B cell (primary cell): ENCODE results near the gene ATXN2. TPM values are rescaled to one million over a fixed set of nuclear protein-coding genes. Genes with fewer than 3 reads are reported as not detected.

ENCODE experiments used
- ATAC-seq: fragments of 200-7000 bp; cut with Tn5 transposase; one replicate; pipeline ENCODE4 v1.10.0; 2021; ENCODE audit warnings: low read depth, mild to moderate bottlenecking, moderate number of reproducible peaks, moderate library complexity
- CTCF ChIA-PET: fragments of 350-600 bp; sonication (Branson Sonifier 250); formaldehyde crosslinking; loops from one replicate; lab custom pipeline; 2021; ENCODE audit warnings: antibody characterized with exemption, inconsistent platforms; lab: Charles Lee
- POLR2A ChIA-PET: fragments of 350-600 bp; sonication (Branson Sonifier 250); formaldehyde crosslinking; loops from one replicate; lab custom pipeline; 2021; ENCODE audit warnings: antibody characterized with exemption; lab: Charles Lee
- DNase-seq: peaks from one replicate; pipeline ENCODE4 v3.0.0; 2013
- H2AFZ ChIP-seq: 2 replicates; pipeline ENCODE4 v1.6.1; 2012; ENCODE audit warnings: mild to moderate bottlenecking, low read depth, low read length; ENCODE audit not compliant: insufficient read depth, poor library complexity, severe bottlenecking
- H3K27ac ChIP-seq, 2 donors: 1 replicate in 1 of 2; 2 replicates in 1 of 2; pipeline ENCODE4 v1.5.1; 2012 to 2013; ENCODE audit warnings: low read length in 2 of 2, mild to moderate bottlenecking in 2 of 2, moderate library complexity in 1 of 2
- H3K27me3 ChIP-seq, 4 experiments: fragments of 200-600 bp in 1 of 4; sonication (generic) in 1 of 4; replicated peaks in 1 of 4; 1 replicate in 2 of 4; 2 replicates in 2 of 4; pipeline versions ENCODE4 v1.6.1 to v1.7.0; 2013 to 2016; ENCODE audit warnings: low read length in 3 of 4, mild to moderate bottlenecking in 2 of 4, mixed read lengths in 1 of 4, moderate library complexity in 1 of 4; ENCODE audit not compliant: insufficient read depth in 4 of 4, control insufficient read depth in 3 of 4; ENCODE audit errors: control extremely low read depth in 1 of 4
- H3K36me3 ChIP-seq, 2 experiments: replicated peaks in 1 of 2; 1 replicate in 1 of 2; 2 replicates in 1 of 2; pipeline versions ENCODE4 v1.6.1 to v1.7.1; 2013; ENCODE audit warnings: low read length in 1 of 2; ENCODE audit not compliant: insufficient read depth in 2 of 2, control insufficient read depth in 1 of 2; ENCODE audit errors: control extremely low read depth in 1 of 2, extremely low read depth in 1 of 2
- H3K4me1 ChIP-seq, 2 donors: fragments of 200-600 bp in 1 of 2; sonication (generic) in 1 of 2; 1 replicate in 1 of 2; 2 replicates in 1 of 2; pipeline versions ENCODE4 v1.5.1 to v1.6.1; 2013 to 2017; ENCODE audit warnings: low read length in 2 of 2; ENCODE audit not compliant: control insufficient read depth in 2 of 2, insufficient read depth in 2 of 2
- H3K4me2 ChIP-seq: replicated peaks from 2 replicates; pipeline ENCODE3; 2012; ENCODE audit warnings: mild to moderate bottlenecking, low read depth, low read length; ENCODE audit not compliant: poor library complexity, severe bottlenecking
- H3K4me3 ChIP-seq, 5 experiments: fragments of 200-600 bp in 1 of 5; sonication (generic) in 1 of 5; 1 replicate in 3 of 5; 2 replicates in 2 of 5; pipeline versions ENCODE4 v1.5.1 to v1.7.0; 2011 to 2016; ENCODE audit warnings: low read length in 4 of 5, mild to moderate bottlenecking in 4 of 5, low read depth in 2 of 5, control low read depth in 1 of 5, moderate library complexity in 1 of 5; ENCODE audit not compliant: insufficient read depth in 1 of 5; ENCODE audit errors: control extremely low read depth in 1 of 5, extremely low read depth in 1 of 5
- H3K79me2 ChIP-seq: fragments of 200-600 bp; sonication (generic); one replicate; pipeline ENCODE4 v1.6.0; 2016; ENCODE audit warnings: low read length; ENCODE audit not compliant: control insufficient read depth, insufficient read depth
- H3K9ac ChIP-seq: fragments of 200-600 bp; sonication (generic); 2 replicates; pipeline ENCODE4 v1.6.1; 2017; ENCODE audit warnings: mild to moderate bottlenecking, low read length, moderate library complexity
- H3K9me3 ChIP-seq, 3 donors: one replicate each; pipeline versions ENCODE4 v1.6.1 to v1.7.1; 2013; ENCODE audit warnings: low read length in 2 of 3; ENCODE audit not compliant: control insufficient read depth in 2 of 3, insufficient read depth in 1 of 3; ENCODE audit errors: control extremely low read depth in 1 of 3
- H4K20me1 ChIP-seq: 2 replicates; pipeline ENCODE4 v1.6.0; 2012; ENCODE audit warnings: mild to moderate bottlenecking, low read length; ENCODE audit not compliant: insufficient read depth, control insufficient read depth, poor library complexity, severe bottlenecking
- H3K27ac Mint-ChIP-seq: one replicate; pipeline ENCODE4 v1.8.0; 2021; ENCODE audit warnings: mixed read lengths
- H3K27me3 Mint-ChIP-seq: one replicate; pipeline ENCODE4 v1.8.0; 2021; ENCODE audit warnings: mixed read lengths
- H3K4me1 Mint-ChIP-seq: one replicate; pipeline ENCODE4 v1.8.0; 2021; ENCODE audit warnings: mixed read lengths
- H3K4me3 Mint-ChIP-seq: one replicate; pipeline ENCODE4 v1.8.0; 2021; ENCODE audit warnings: mixed read lengths
- H3K9me3 Mint-ChIP-seq: one replicate; pipeline ENCODE4 v1.8.0; 2022; ENCODE audit warnings: mixed read lengths; ENCODE audit not compliant: insufficient read depth
- CTCF ChIP-seq: fragments of 200-600 bp; IDR thresholded peaks from one replicate; pipeline ENCODE4 v1.8.0; 2022; ENCODE audit warnings: antibody characterized with exemption, mild to moderate bottlenecking
- EZH2 ChIP-seq: IDR thresholded peaks from 2 replicates; pipeline ENCODE4 v1.6.1; 2012; ENCODE audit warnings: borderline replicate concordance, low read depth, mild to moderate bottlenecking, moderate library complexity, low read length; ENCODE audit not compliant: insufficient read depth, poor library complexity, severe bottlenecking
- WGBS: methylation state at CpG from one replicate; pipeline ENCODE4 v1.1.5; 2013; ENCODE audit warnings: missing lambda C conversion rate; ENCODE audit not compliant: insufficient coverage; 5-methylcytosine and 5-hydroxymethylcytosine counted together
- intact Hi-C: fragments of 100-400 bp; cut with micrococcal nuclease; formaldehyde crosslinking; loops from one replicate; pipeline ENCODE4 v1.10.0; 2022
- polyA plus RNA-seq: library from polyadenylated mRNA; depleted of rRNA; stranded (reverse); fragments of >200 nt; gene quantifications from 2 replicates; pipeline ENCODE4 v1.2.3, GENCODE V29; 2012
- total RNA-seq, 2 donors: library from RNA; stranded (reverse); fragments of 120-200 nt in 1 of 2; gene quantifications; 1 replicate in 1 of 2; 2 replicates in 1 of 2; pipeline versions ENCODE4 v1.2.3 to v1.2.4, GENCODE V29; 2013 to 2022

Gene ATXN2
- total and polyA plus RNA-seq, 2 donors (not counting 1 experiment from before 2014, with no cell fraction given), result 28.2 to 83.8 TPM

GRCh38 chr12:111405149-111405858 lies 193.8 kb downstream of the ATXN2 start:
- no peaks in the 10 kb centered on the region for H3K27me3 ChIP-seq
- peaks cover 58 to 67% of the 10 kb centered on the region in 2 donors for H3K4me1 ChIP-seq
- DNase-seq (peak; percentile 100), ATAC-seq (peak; percentile 71)
- peak overlapping the region; percentile 85 for H3K4me3 Mint-ChIP-seq
- under 1% methylated on average over 59 of the region's 59 CpGs for WGBS
- intact Hi-C loops, result loop anchor here (1.0 to 5.0 kb wide), 4 partner anchors 30 to 357 kb away; no protein-coding TSS in a partner anchor
- peak overlapping the region; percentile 56 for H2AFZ ChIP-seq
- H3K4me3 ChIP-seq, result peak overlapping the region in 4 of 5 experiments; percentile 57 to 94 (median 60)
- peak overlapping the region; percentile 97 for H3K9ac ChIP-seq
- H3K36me3 ChIP-seq, result no peaks in the 10 kb centered on the region
- ChIA-PET CTCF (interaction anchor here (1.0 to 22.7 kb wide), 6 partner anchors 9 to 124 kb away, joined by 3 to 1472 read pairs (median 14); no protein-coding TSS in a partner anchor), POLR2A (interaction anchor here (0.7 to 1.9 kb wide), 6 partner anchors 28 to 47 kb away, joined by 3 to 4 read pairs (median 3); no protein-coding TSS in a partner anchor)
- H3K9me3 Mint-ChIP-seq, result no peaks in the 10 kb centered on the region
- no peaks in the 10 kb centered on the region for H3K27me3 Mint-ChIP-seq
- H4K20me1 ChIP-seq, result peaks cover 40% of the 10 kb centered on the region
- H3K27ac Mint-ChIP-seq, result peak overlapping the region; percentile 92
- peak overlapping the region; percentile 73 to 97 for H3K27ac ChIP-seq
- TF ChIP-seq EZH2 (no peak), CTCF (peak; percentile 81)
- peaks cover 44% of the 10 kb centered on the region for H3K79me2 ChIP-seq
- H3K4me1 Mint-ChIP-seq, result peaks cover 58% of the 10 kb centered on the region
- no peaks in the 10 kb centered on the region for H3K9me3 ChIP-seq
- H3K4me2 ChIP-seq, result peak overlapping the region; percentile 95
